Inflammatory macrophage treated with lipopolysaccharide for 4 hours (primary cell): ENCODE measurements around the gene GLIS1.

ENCODE experiments used
- DNase-seq: peaks from one replicate; pipeline ENCODE4 v3.0.0-alpha.2; 2020

Gene GLIS1

GRCh38 chr1:53717025-53717804 lies 21.7 kb downstream of the GLIS1 start:
- no peak for DNase-seq

- no peak for DNase-seq
Measured at GRCh38 chr1:53716150-53716549, 22.8 kb downstream of the GLIS1 start.

DNA sequence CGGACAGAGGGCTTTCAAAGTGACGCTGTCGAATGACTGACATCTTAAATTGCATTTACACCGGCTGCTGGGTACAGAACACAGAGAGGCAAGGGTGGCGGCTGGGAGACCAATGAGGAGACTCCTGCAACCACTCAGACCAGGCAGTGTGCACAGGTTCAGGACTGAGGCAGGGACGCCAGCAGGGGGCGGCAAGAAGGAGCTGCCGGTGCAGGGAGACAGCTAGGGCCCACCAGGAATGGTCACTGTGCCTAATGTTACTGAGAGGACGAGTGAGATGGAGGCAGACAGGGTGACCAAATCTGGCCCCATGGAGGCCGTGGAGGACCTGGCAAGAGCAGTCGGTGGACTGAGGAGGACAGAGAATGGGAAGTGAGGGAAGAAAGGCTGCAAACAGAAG lies 23.5 kb downstream of the GLIS1 start:
- DNase-seq, result no peak

GRCh38 chr1:53712276-53712675 lies 26.7 kb downstream of the GLIS1 start:
- no peak for DNase-seq

DNA sequence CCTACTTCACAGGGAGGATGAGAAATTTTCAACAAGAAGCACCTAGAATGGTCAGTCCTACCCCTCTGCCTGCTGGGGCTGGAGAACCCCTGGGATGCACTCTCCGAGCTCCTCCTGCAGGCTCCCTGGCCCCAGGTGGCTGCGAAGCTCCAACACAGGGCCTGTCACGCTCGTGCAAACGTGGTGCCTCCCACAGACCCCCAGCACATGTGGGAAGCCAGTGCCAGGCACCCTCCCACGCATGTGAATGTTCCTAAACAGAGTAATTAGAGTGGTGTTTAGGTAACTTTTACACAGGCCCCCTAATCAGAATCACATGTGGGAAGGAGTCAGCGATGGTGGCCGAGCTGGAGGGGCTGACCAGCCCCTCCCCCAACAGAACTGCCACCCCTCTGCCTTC lies 28.4 kb downstream of the GLIS1 start:
- no peak for DNase-seq

- DNase-seq, result no peak
Measured at GRCh38 chr1:53708687-53709086, 30.3 kb downstream of the GLIS1 start.

- DNase-seq, result no peak
Measured at GRCh38 chr1:53706356-53706755, 32.6 kb downstream of the GLIS1 start.

DNA sequence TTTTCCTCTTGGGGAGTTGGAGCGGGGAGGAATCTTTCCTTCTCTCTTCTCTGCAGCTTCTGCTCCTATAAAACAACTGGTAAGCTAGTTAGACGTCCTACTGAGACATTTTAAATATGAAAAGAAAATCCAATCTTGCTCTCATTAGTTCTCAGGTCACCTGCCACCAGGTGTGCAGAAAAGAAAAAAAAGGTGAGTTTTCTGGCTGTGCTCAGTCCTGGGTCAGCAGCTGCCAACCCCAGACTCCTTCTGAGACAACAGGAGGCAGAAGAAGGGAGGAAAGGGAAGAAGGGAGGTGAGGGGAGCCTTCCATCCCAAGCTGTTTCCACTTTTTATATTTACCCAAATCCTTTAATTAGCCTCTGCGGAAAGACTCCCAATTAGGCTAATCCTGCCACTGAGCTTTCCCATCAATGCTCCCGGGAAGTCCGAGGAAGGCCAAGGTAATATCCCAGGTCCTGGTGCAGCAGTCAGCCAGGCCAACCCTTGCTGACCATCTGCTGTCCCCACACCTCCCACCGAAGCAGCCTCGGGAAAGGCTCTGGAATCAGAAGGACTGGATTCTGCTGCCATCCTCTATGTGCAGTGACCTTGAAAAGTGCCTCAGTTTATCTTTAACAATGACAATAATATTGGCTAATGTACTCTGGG lies 33.4 kb downstream of the GLIS1 start:
- DNase-seq, result no peak

GRCh38 chr1:53704804-53705445 lies 34.0 kb downstream of the GLIS1 start:
- DNase-seq, result no peak

DNA sequence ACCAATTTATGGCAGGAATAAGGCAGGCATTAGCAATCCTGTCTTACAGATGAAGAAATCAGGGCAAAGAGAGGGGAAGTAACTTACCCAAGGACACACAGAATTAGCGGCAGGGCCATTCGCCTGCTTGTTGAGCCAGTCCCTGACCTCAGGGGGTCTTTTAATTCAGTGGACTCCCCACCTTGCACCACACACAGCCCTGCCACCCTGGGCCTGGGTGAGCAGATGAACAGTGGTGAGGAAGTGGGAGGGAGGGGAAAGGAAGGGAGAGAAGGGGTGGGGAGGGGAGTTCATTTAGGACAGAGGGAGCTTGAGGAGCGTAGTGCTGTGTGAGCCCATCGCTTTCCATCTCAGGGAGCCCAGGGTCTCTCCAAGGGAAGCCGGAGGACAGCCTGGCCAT lies 34.7 kb downstream of the GLIS1 start:
- no peak for DNase-seq

GRCh38 chr1:53703174-53703573 lies 35.8 kb downstream of the GLIS1 start:
- no peak for DNase-seq

GRCh38 chr1:53702341-53702740 lies 36.6 kb downstream of the GLIS1 start:
- DNase-seq, result no peak

DNA sequence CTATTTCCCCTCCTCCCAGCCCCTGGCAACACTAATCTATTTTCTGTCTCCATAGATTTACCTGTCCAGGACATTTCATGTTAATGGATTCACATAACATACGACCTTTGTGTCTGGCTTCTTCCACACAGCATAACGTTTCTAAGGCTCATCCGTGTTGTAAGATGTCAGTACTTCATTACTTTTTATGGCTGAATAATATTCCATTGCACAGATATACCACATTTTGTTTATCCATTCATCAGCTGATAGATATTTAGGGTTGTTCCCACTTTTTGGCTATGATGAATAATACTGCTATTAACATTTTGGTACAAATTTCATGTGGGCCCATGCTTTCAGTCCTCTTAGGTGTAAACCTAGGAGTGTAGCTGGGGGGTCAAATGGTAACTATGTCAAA lies 38.2 kb downstream of the GLIS1 start:
- DNase-seq, result no peak

GRCh38 chr1:53699981-53700380 lies 39.0 kb downstream of the GLIS1 start:
- DNase-seq, result no peak

GRCh38 chr1:53698384-53698980 lies 40.5 kb downstream of the GLIS1 start:
- no peak for DNase-seq

GRCh38 chr1:53697721-53698383 lies 41.1 kb downstream of the GLIS1 start:
- DNase-seq, result no peak

GRCh38 chr1:53696990-53697389 lies 42.0 kb downstream of the GLIS1 start:
- DNase-seq, result no peak

- no peak for DNase-seq
Measured at GRCh38 chr1:53696571-53696970, 42.4 kb downstream of the GLIS1 start.

DNA sequence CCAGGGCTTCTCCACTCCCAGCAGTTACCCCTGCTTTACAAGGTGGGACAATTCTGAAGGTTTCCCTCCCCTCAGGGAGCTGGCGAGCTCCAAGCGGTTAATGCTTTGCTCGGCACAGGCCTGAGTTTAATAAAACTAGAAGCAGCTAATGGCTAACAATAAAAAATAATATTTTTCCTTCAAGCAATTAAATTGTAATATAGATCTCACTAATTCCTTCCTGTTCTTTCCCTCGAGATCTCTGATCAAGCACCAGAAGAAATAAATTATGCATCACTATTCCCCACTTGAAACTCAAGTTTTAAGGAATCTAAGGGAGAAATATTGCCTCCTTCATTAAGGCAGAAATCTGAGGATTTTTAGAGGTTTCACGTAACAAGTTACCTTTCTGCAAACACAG lies 42.9 kb downstream of the GLIS1 start:
- no peak for DNase-seq

- DNase-seq, result no peak
Measured at GRCh38 chr1:53695116-53695515, 43.8 kb downstream of the GLIS1 start.

GRCh38 chr1:53694718-53695091 lies 44.3 kb downstream of the GLIS1 start:
- no peak for DNase-seq

DNA sequence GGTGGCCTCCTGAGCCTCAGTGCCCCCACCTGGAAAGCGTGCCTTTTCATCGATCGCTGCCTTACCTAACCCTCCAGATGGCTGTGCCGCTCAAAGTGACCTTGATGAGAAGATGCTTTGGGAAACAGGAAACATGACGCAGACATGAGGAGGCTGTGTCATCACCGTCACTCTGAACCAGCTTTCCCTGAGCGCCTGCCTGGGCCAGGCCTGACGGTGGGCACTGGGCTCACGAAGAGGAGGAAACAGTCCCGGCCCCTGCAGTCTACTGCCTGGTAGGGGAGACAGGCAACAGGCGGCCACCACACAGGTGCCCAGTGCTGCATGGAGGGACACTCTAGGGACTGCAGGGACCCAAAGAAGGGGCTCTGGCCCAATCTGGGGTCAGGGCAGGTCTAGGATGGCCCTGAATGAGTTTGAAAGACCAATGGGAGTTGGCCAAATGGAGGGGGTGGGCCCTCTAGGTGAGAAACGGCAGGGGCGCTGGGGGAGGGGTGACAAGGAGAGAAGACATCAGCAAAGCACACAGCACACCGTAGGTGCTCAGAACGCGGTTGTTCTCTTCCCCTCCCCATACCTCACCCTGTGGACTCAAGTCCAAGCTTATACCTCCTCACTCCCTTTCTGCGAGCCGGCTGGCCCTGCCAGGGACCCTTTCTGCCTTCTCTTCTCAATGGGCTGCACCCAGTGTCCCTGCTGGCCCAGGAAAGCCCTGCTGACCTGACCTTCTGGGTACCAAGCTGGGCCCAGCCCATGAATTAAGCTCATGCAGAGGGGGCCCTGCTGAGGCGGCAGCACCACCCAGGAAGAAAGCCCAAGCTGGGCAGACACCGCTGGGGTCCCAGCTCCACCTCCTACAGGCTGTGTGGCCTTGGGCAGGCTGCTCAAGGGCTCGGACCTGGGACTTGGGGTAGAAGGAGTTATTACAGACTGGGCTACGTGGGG lies 44.9 kb downstream of the GLIS1 start:
- no peak for DNase-seq
